Mucosa of rectum (tissue), 2 donors: ENCODE results near the gene ATF5.
"Not testable (repeated sequence)": the region's sequence is repeated elsewhere in the genome, so short reads cannot be mapped to it uniquely, and the experiment has no call there.

Experiments
- H3K27ac ChIP-seq, 2 donors: one replicate each; pipeline ENCODE4 v1.7.0; 2013; ENCODE audit warnings: inconsistent platforms in 2 of 2, low read depth in 2 of 2, low read length in 2 of 2
- H3K27me3 ChIP-seq, 2 donors: one replicate each; pipeline ENCODE4 v1.7.0; 2013; ENCODE audit warnings: low read length in 2 of 2; ENCODE audit not compliant: control insufficient read depth in 2 of 2, insufficient read depth in 2 of 2
- H3K36me3 ChIP-seq, 2 donors: one replicate each; pipeline ENCODE4 v1.7.0; 2013; ENCODE audit warnings: low read length in 2 of 2; ENCODE audit not compliant: control insufficient read depth in 2 of 2, insufficient read depth in 2 of 2
- H3K4me1 ChIP-seq, 2 donors: one replicate each; pipeline ENCODE4 v1.7.0; 2013; ENCODE audit warnings: low read length in 2 of 2, mild to moderate bottlenecking in 1 of 2; ENCODE audit not compliant: control insufficient read depth in 2 of 2, insufficient read depth in 2 of 2
- H3K4me3 ChIP-seq, 2 donors: one replicate each; pipeline ENCODE4 v1.7.0; 2013; ENCODE audit warnings: low read length in 2 of 2
- H3K9ac ChIP-seq, 2 donors: one replicate each; pipeline ENCODE4 v1.7.0; 2013; ENCODE audit warnings: low read length in 2 of 2, low read depth in 1 of 2, mild to moderate bottlenecking in 1 of 2
- H3K9me3 ChIP-seq, 2 donors: one replicate each; pipeline ENCODE4 v1.7.0; 2013; ENCODE audit warnings: low read length in 2 of 2; ENCODE audit not compliant: control insufficient read depth in 2 of 2
- donor health status: healthy.
- donor health status: Normal muscosa, but diverticular disease.

Gene ATF5

GRCh38 chr19:49956115-49956495 lies 27.1 kb downstream of the ATF5 start:
- Histone ChIP-seq H3K4me3 (peak overlapping the region in 1 of 2 donors; percentile 20), H3K9ac (no peak overlapping the region), H3K27ac (no peak overlapping the region), H3K36me3 (no peaks in the 10 kb centered on the region), H3K9me3 (no peaks in the 10 kb centered on the region), H3K4me1 (peaks cover 9 to 14% of the 10 kb centered on the region in 2 donors), H3K27me3 (no peaks in the 10 kb centered on the region)

- no peaks in the 10 kb centered on the region for H3K9me3 ChIP-seq
- H3K27ac ChIP-seq = no peak overlapping the region
- no peaks in the 10 kb centered on the region for H3K27me3 ChIP-seq
- no peak overlapping the region for H3K9ac ChIP-seq
- peaks cover 5 to 9% of the 10 kb centered on the region in 2 donors for H3K4me1 ChIP-seq
- H3K4me3 ChIP-seq = no peak overlapping the region
- H3K36me3 ChIP-seq = no peaks in the 10 kb centered on the region
Observed at GRCh38 chr19:49957262-49957915, 28.4 kb downstream of the ATF5 start.

- H3K27me3 ChIP-seq, H3K9ac ChIP-seq, H3K36me3 ChIP-seq, H3K9me3 ChIP-seq, H3K4me3 ChIP-seq, H3K27ac ChIP-seq, H3K4me1 ChIP-seq: not testable (repeated sequence)
Observed at GRCh38 chr19:49958144-49958543, 29.1 kb downstream of the ATF5 start.

- not testable (repeated sequence) for H3K27ac ChIP-seq, H3K4me1 ChIP-seq, H3K27me3 ChIP-seq, H3K9me3 ChIP-seq, H3K4me3 ChIP-seq, H3K36me3 ChIP-seq, H3K9ac ChIP-seq
Observed at GRCh38 chr19:49958596-49958995, 29.6 kb downstream of the ATF5 start.

- H3K36me3 ChIP-seq, H3K27ac ChIP-seq, H3K4me3 ChIP-seq, H3K9me3 ChIP-seq, H3K9ac ChIP-seq, H3K27me3 ChIP-seq, H3K4me1 ChIP-seq: not testable (repeated sequence)
Observed at GRCh38 chr19:49959892-49960291, 30.9 kb downstream of the ATF5 start.

GRCh38 chr19:49960980-49961379 lies 32.0 kb downstream of the ATF5 start, which contains the start of gene SIGLEC11:
TSS of gene SIGLEC11 (minus strand) at chr19:49961172. CDS start at chr19:49961081, 91 bp downstream.
- not testable (repeated sequence) for H3K4me3 ChIP-seq, H3K9me3 ChIP-seq, H3K36me3 ChIP-seq, H3K27me3 ChIP-seq, H3K4me1 ChIP-seq, H3K9ac ChIP-seq, H3K27ac ChIP-seq

GRCh38 chr19:49968279-49968922 lies 39.4 kb downstream of the ATF5 start:
- no peak overlapping the region for H3K9ac ChIP-seq
- no peak overlapping the region for H3K27ac ChIP-seq
- no peak overlapping the region for H3K4me3 ChIP-seq
- no peaks in the 10 kb centered on the region for H3K9me3 ChIP-seq
- peaks cover 0 to 4% of the 10 kb centered on the region in 2 donors for H3K27me3 ChIP-seq
- H3K4me1 ChIP-seq = no peaks in the 10 kb centered on the region
- no peaks in the 10 kb centered on the region for H3K36me3 ChIP-seq

- not testable (repeated sequence) for H3K27ac ChIP-seq, H3K4me1 ChIP-seq, H3K27me3 ChIP-seq, H3K9ac ChIP-seq, H3K4me3 ChIP-seq, H3K9me3 ChIP-seq, H3K36me3 ChIP-seq
Observed at GRCh38 chr19:49969355-49969754, 40.4 kb downstream of the ATF5 start.

GRCh38 chr19:49971991-49972411 lies 43.0 kb downstream of the ATF5 start:
- Histone ChIP-seq H3K9me3 (no peaks in the 10 kb centered on the region), H3K36me3 (peaks cover 6 to 9% of the 10 kb centered on the region in 2 donors), H3K27me3 (peaks cover 0 to 4% of the 10 kb centered on the region in 2 donors), H3K9ac (no peak overlapping the region), H3K4me1 (no peaks in the 10 kb centered on the region), H3K27ac (no peak overlapping the region), H3K4me3 (no peak overlapping the region)

- Histone ChIP-seq H3K4me1 (no peaks in the 10 kb centered on the region), H3K9ac (no peak overlapping the region), H3K27ac (no peak overlapping the region), H3K36me3 (peaks cover 10 to 12% of the 10 kb centered on the region in 2 donors), H3K9me3 (no peaks in the 10 kb centered on the region), H3K4me3 (no peak overlapping the region), H3K27me3 (peaks cover 0 to 4% of the 10 kb centered on the region in 2 donors)
Observed at GRCh38 chr19:49972841-49973240, 43.8 kb downstream of the ATF5 start.
